ENCODE results near the gene PRKAB1. TPM values are rescaled to one million over a fixed set of nuclear protein-coding genes. Genes with fewer than 3 reads are reported as not detected.

PRKAB1 gene
- total RNA-seq, 1 donor from 2014 or later: 34.4 TPM

DNA sequence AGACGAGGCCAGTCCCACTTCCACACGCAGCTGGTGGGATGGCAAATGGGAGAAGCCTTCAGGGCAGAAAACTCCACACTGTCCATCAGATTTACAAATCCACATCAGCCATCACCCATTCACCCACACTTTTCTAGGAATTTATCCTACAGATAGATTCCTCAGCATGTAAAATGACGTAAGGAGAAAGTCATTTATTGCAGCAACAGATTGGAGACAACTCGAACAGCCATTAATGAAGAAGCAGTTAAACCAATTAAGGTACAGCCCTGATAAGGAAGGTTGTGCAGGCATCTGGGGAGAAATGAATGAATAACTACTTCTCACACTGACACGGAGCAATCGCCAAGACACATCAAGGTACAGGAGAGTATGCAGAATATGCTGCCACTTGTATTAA is 26.2 kb downstream of the PRKAB1 start:
- Mint-ChIP-seq H3K4me1 (no peaks in the 10 kb centered on the region), H3K27ac (ENCODE audit: unreplicated experiment) (no peak overlapping the region), H3K4me3 (no peak overlapping the region)

DNA sequence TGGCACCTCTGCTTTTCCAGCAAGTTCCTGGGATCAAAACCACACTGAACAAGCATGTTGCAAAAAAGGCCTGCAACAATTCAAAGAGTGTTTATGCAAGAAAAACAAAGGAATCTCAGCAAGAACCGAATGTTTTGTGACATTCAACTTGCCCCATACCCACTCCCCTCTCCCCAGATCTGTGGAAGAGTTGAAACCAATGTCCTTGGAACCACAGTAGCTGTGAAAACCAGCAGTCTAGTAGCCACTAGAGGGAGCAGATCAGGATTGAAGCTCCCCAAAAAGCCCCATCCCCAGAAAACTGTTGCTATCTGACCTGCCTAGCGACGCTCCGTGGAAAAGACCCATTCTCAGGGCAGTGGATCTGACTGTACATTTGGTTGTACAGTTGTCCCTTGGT is 27.1 kb downstream of the PRKAB1 start:
- H3K9me3 Mint-ChIP-seq: no peaks in the 10 kb centered on the region
- no peaks in the 10 kb centered on the region for H3K27me3 Mint-ChIP-seq (ENCODE audit: low read depth)
- H3K4me3 Mint-ChIP-seq: no peak overlapping the region
- H3K36me3 Mint-ChIP-seq (ENCODE audit: low read depth): peaks cover 14% of the 10 kb centered on the region
- no peaks in the 10 kb centered on the region for H3K4me1 Mint-ChIP-seq
- H3K27ac Mint-ChIP-seq (ENCODE audit: unreplicated experiment): no peak overlapping the region
- TF ChIP-seq, protein P1, sequence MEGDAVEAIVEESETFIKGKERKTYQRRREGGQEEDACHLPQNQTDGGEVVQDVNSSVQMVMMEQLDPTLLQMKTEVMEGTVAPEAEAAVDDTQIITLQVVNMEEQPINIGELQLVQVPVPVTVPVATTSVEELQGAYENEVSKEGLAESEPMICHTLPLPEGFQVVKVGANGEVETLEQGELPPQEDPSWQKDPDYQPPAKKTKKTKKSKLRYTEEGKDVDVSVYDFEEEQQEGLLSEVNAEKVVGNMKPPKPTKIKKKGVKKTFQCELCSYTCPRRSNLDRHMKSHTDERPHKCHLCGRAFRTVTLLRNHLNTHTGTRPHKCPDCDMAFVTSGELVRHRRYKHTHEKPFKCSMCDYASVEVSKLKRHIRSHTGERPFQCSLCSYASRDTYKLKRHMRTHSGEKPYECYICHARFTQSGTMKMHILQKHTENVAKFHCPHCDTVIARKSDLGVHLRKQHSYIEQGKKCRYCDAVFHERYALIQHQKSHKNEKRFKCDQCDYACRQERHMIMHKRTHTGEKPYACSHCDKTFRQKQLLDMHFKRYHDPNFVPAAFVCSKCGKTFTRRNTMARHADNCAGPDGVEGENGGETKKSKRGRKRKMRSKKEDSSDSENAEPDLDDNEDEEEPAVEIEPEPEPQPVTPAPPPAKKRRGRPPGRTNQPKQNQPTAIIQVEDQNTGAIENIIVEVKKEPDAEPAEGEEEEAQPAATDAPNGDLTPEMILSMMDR (conservative IDR thresholded peaks at IDR 0.05): peak; percentile 51
- DNase-seq (ENCODE audit: low read depth, low spot score): no peak

More for the DNA sequence above, 26.2 kb downstream of the PRKAB1 start:
- H3K9me3 Mint-ChIP-seq: no peaks in the 10 kb centered on the region
- TF ChIP-seq, protein P1 (conservative IDR thresholded peaks at IDR 0.05): no peak
- DNase-seq (ENCODE audit: low read depth, low spot score): no peak
- no peaks in the 10 kb centered on the region for H3K27me3 Mint-ChIP-seq (ENCODE audit: low read depth)
- H3K36me3 Mint-ChIP-seq (ENCODE audit: low read depth): peaks cover 14% of the 10 kb centered on the region

DNA sequence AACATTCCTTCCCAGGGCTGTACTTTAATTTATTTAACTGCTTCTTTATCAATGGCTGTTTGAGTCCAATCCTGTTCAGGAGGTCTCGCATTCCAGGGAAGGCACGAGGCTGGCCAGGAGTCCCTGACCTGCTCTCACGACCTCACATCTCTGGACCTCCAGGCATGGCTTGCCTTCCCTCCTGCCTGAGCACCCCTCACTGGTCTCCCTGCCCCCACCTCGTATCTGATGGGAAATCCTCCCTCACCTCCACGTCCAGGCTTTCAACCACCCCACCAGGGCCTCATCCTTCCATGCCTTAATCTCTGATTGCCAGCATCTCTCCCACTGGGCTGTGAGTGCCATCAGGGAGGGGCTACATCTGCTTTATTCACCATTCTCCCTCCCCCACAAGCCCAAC is 29.0 kb downstream of the PRKAB1 start:
- Mint-ChIP-seq H3K4me1 (no peaks in the 10 kb centered on the region), H3K4me3 (no peak overlapping the region), H3K9me3 (no peaks in the 10 kb centered on the region), H3K27me3 (ENCODE audit: low read depth) (no peaks in the 10 kb centered on the region), H3K36me3 (ENCODE audit: low read depth) (peaks cover 12% of the 10 kb centered on the region), H3K27ac (ENCODE audit: unreplicated experiment) (peak overlapping the region; percentile 62)
- DNase-seq (ENCODE audit: low read depth, low spot score): no peak
- TF ChIP-seq, protein P1 (conservative IDR thresholded peaks at IDR 0.05): no peak

DNA sequence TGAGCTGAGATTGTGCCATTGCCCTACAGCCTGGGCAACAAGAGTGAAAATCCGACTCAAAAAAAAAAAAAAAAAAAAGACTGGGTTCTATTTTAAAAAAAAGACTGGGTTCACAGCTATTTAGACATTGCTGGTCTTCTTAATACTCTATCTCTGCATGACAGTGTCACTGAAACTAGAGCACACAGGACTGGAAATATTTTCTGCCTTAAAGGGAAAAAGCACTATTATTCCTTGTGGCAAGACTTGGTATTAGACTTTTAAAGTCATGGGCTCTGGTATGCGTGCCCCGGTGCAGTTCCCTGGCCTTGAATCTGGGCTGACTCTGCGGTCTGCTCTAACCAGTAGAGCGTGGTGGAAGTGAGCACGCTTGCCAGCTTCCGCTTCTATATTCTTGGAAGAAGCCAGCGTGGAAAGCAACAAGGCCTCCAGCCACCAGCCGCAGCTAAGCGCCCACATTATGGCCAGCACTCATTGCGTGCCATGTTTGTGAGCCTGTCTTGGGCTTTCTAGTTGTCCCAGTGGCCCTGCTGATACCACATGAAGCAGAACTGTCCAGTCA is 31.3 kb downstream of the PRKAB1 start:
- no peak for DNase-seq (ENCODE audit: low read depth, low spot score)
- TF ChIP-seq, protein P1 (conservative IDR thresholded peaks at IDR 0.05): no peak
- Mint-ChIP-seq H3K9me3 (no peaks in the 10 kb centered on the region), H3K27ac (ENCODE audit: unreplicated experiment) (no peak overlapping the region), H3K4me1 (no peaks in the 10 kb centered on the region), H3K36me3 (ENCODE audit: low read depth) (peaks cover 14% of the 10 kb centered on the region), H3K27me3 (ENCODE audit: low read depth) (no peaks in the 10 kb centered on the region), H3K4me3 (no peak overlapping the region)

DNA sequence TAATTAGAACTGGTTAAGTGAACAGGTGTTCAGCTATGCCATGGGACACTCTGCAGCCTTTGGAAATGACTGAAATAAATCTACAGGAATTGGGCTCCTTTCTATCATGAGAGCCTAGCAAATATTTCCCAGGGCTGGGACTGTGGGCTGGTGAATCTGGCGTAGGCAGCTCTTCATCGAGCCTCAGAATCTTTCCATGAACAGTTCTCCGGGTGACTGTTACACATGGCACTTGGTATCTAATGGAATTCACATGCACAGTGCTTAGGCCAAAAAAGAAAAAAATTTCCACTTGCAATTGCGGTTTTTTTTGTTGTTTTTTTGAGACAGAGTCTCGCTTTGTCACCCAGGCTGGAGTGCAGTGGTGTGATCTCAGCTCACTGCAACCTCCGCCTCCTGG is 32.1 kb downstream of the PRKAB1 start:
- H3K27ac Mint-ChIP-seq (ENCODE audit: unreplicated experiment): no peak overlapping the region
- H3K4me3 Mint-ChIP-seq: no peak overlapping the region
- TF ChIP-seq, protein P1 (conservative IDR thresholded peaks at IDR 0.05): no peak
- no peaks in the 10 kb centered on the region for H3K9me3 Mint-ChIP-seq
- H3K4me1 Mint-ChIP-seq: no peaks in the 10 kb centered on the region
- H3K27me3 Mint-ChIP-seq (ENCODE audit: low read depth): no peaks in the 10 kb centered on the region
- H3K36me3 Mint-ChIP-seq (ENCODE audit: low read depth): peaks cover 15% of the 10 kb centered on the region
- DNase-seq (ENCODE audit: low read depth, low spot score): no peak
